ENCODE measurements around the gene GTPBP2. TPM values are rescaled to one million over a fixed set of nuclear protein-coding genes. Genes with fewer than 3 reads are reported as not detected.

The GTPBP2 gene
- total and polyA plus RNA-seq, 2 of the 13 experiments (the other 11 are each of a cell fraction or from before 2014, with no cell fraction given) = 26.9 to 88.2 TPM

- TF ChIP-seq ZNF18 (CRISPR knock-in tag; IDR thresholded peaks at IDR 0.05; ENCODE audit: insufficient replicate concordance) = no peak
- TF ChIP-seq ZGPAT (CRISPR knock-in tag; IDR thresholded peaks at IDR 0.05) = peak; percentile 81
- peak; percentile 92 for TF ChIP-seq SNAPC4 (CRISPR knock-in tag; IDR thresholded peaks at IDR 0.05)
- peak; percentile 37; the same call in 1 of the 2 replicates for TF ChIP-seq ZNF276 (CRISPR knock-in tag; IDR thresholded peaks at IDR 0.05; ENCODE audit: low read depth)
- TF ChIP-seq GTF3A (CRISPR knock-in tag; conservative IDR thresholded peaks at IDR 0.05) = no peak
- no peak for TF ChIP-seq PRMT3 (CRISPR knock-in tag; IDR thresholded peaks at IDR 0.05; ENCODE audit: borderline replicate concordance, low read depth)
- TF ChIP-seq ZNF780A (CRISPR knock-in tag; IDR thresholded peaks at IDR 0.05) = no peak; the same call in 1 of the 2 replicates
- peak; percentile 5; the same call in 1 of the 2 replicates for TF ChIP-seq HHEX (CRISPR knock-in tag; IDR thresholded peaks at IDR 0.05)
- TF ChIP-seq FOXK1 (CRISPR knock-in tag; IDR thresholded peaks at IDR 0.05; ENCODE audit: borderline replicate concordance, low read depth) = peak; percentile 71; the same call in 1 of the 2 replicates
- no peak for TF ChIP-seq LRRFIP1 (CRISPR knock-in tag; conservative IDR thresholded peaks at IDR 0.05)
These were observed 639 bp upstream of the GTPBP2 start (continued) for GRCh38 chr6:43629505-43630300.
